Keratinocyte (primary cell): ENCODE data around the gene HAAO.
"Not testable (repeated sequence)": the region's sequence is repeated elsewhere in the genome, so short reads cannot be mapped to it uniquely, and the experiment has no call there.

Experiments used
- EZH2 ChIP-seq: IDR thresholded peaks from one replicate; pipeline ENCODE4 v1.6.1; 2012; ENCODE audit warnings: inconsistent platforms, mild to moderate bottlenecking, low read length, moderate library complexity
- TF ChIP-seq, protein P1 (sequence below), 3 experiments: IDR thresholded peaks in 1 of 3; conservative IDR thresholded peaks in 1 of 3; optimal IDR thresholded peaks in 1 of 3; 2 replicates in 2 of 3; 3 replicates in 1 of 3; pipeline versions ENCODE3 to v1.5.1; 2011; ENCODE audit warnings: low read length in 3 of 3, mild to moderate bottlenecking in 3 of 3, moderate library complexity in 2 of 3, control low read depth in 1 of 3, inconsistent platforms in 1 of 3; ENCODE audit not compliant: insufficient read depth in 2 of 3; ENCODE audit errors: extremely low read depth in 1 of 3

DNA sequence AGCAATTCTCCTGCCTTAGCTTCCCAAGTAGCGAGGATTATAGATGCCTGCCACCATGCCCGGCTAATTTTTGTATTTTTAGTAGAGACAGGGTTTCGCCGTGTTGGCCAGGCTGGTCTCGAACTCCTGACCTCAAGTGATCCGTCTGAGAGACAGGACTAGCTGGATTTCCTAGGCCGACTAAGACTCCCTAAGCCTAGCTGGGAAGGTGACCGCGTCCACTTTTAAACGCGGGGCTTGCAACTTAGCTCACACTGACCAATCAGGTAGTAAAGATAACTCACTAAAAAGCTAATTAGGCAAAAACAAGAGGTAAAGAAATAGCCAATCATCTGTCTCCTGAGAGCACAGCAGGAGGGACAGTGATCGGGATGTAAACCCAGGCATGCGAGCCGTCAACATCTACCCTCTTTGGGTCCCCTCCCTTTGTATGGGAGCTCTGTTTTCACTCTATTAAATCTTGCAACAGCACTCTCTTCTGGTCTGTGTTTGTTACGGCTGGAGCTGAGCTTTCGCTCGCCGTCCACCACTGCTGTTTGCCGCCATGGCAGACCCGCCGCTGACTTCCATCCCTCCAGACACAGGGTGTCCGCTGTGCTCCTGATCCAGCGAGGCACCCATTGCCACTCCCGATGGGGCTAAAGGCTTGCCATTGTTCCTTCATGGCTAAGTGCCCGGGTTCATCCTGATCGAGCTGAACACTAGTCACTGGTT is 39.3 kb upstream of the HAAO start:
- TF ChIP-seq, protein P1, sequence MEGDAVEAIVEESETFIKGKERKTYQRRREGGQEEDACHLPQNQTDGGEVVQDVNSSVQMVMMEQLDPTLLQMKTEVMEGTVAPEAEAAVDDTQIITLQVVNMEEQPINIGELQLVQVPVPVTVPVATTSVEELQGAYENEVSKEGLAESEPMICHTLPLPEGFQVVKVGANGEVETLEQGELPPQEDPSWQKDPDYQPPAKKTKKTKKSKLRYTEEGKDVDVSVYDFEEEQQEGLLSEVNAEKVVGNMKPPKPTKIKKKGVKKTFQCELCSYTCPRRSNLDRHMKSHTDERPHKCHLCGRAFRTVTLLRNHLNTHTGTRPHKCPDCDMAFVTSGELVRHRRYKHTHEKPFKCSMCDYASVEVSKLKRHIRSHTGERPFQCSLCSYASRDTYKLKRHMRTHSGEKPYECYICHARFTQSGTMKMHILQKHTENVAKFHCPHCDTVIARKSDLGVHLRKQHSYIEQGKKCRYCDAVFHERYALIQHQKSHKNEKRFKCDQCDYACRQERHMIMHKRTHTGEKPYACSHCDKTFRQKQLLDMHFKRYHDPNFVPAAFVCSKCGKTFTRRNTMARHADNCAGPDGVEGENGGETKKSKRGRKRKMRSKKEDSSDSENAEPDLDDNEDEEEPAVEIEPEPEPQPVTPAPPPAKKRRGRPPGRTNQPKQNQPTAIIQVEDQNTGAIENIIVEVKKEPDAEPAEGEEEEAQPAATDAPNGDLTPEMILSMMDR (optimal IDR thresholded peaks at IDR 0.05 in 1 of 3, IDR thresholded peaks at IDR 0.05 in 1 of 3, conservative IDR thresholded peaks at IDR 0.05 in 1 of 3; ENCODE audit: extremely low read depth in 1 of 3, insufficient read depth in 2 of 3, low read length in 3 of 3) = not testable (repeated sequence)
- not testable (repeated sequence) for TF ChIP-seq EZH2
